ENCODE measurements around the gene SNCA.

The SNCA gene

DNA sequence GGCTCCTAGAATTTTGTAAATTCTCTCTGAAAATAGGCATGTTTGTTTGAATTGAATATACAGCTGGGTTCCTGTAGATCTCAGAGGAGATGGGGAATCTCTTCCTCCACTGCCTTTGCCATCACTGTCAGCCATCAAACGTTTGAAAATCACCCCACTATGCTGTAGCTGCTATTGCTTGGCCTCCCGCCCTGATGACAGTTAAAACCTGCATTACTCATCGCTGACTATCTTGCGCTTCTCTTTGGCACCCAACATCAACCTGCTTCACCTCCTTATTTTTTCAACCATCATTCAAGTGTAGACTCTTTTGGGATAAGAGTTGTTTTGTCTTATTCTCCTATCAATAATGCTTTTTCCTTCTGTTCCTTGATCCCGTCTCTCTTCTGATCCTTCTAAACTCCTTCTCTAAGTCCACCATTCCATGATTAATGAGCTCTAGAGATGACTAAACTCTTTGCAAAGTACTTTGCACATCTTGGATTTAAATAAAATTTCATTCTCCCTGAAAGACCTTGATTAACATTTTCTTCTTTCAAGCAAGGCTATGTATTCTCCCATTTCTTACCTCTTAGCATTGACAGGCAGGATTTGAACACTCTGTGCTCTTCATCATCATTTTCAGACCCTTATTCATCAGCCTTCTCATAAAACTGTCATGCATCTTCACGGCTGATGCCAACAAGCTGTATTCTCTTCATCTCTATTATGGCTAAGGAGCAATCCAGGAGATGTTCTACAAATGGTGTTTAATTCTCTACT is 133.0 kb downstream of the SNCA start:
- no peak for DNase-seq

DNA sequence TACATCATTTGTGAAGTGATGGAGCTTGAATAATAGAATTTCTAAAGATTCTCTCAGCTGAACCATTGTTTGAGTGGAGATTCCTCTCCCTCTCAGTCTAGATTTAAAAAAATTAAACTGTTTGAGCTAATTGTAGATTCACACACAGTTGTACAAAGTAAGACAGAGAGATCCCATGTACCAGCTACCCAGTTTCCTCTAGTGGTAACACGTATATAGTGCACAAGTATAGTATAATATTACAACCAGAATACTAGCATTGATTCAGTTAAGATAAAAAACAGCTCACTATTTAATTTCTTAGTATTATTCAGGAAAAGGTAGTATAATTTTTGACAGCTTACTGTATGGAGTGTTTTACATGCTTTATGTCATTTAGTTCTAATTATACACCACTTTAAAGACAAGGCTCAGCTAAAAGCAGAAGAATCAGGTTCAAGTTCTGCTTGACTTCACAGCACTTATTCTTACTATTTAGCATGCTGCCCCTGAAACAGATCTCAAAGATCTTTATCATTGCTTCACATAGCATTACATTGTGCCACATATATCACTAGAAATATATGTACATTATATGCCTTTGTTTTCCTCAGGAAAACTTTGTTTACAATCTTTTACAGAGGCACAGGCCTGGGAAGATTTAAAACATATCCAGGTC is 136.1 kb downstream of the SNCA start:
- DNase-seq: no peak

DNA sequence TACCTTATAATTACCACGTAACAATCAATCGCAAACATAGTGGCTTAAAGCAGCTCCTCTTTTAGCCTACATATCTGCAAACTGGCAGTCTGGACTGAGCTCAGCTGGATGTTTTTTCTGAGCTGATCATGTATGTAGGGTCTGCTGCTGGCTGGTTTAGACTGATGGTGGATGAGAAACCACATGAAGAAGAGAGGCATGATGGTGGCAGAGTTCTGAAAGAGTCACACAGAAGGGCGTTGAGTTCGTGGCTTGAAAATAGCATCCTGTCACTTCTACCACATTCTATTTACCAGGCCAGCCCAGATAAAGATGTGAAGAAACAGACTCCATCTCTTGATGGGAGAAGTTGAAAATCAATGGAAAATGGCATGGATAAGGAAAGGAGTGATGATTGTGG is 151.3 kb downstream of the SNCA start:
- no peak for DNase-seq

DNA sequence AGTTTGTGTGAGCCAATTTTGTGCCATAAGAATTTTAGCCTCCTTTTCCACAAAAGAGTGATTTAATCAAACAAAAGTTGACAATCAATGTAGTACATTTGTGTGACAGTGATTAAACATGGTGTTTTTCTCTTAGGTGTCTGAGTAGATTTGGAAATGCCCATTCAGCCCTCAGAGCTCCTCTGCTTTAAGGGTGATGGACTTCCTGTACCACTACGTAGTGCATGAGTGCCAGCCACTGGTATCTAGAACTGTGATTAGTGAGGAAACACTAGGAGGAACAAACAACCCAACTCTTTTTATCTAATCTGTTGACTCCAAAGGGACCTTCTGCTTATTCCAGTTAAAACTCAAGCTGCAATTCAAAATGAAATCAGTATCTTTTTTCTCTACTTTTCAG is 151.7 kb downstream of the SNCA start:
- DNase-seq: no peak

DNA sequence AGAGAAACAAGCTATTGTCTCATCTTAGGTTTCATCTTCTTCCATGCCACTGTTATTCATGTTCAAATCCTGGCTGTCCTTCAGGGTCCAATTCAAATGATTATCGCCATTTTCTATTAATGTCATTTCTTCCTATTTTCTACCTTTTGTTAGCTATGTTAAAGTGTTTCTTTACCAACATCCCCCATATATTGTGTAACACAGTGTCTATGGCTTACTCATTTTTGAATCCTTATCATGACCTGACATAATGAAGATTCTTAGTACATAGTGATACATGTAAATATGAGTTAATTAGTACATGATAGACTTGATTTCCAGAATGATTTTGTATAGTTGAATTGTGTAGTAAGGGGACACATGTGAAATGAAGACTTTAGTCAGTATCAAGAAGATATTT is 152.4 kb downstream of the SNCA start:
- DNase-seq: no peak

DNA sequence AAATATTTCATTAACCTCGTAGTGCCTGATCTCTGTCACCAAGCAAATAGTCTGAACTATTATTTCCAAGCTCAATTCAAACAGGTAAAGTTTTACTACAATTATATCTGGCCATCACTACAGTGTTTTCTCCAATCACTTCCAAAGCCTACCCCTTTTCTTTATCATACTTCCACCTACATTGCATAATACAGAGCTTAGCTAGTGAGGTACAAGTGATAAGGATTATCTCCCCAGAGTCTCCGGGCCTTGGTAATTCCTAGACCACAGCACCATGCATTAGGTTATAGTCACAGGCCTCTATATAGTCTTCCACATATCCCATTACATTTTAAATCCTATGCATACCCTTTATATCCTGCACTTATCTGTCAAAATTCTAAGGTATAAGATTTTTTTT is 154.2 kb downstream of the SNCA start:
- DNase-seq: no peak

DNA sequence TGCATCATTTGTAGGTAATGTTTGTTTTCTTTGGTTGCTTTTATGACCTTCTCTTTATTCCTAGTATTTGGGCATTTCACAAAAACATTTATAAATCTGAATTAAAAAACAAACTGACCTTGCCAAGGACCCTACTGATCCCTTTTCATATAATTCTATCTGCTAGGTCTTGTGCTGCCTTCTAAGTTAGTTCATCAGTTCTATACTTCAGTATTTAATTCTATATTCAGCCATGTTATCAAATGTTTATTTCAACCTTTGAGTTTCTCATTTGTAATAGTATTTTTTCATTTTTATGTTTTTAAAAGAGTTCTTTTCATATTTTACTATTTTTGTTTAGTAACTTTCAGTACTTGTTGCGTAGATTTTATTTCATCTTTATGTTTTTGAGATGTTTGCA is 155.3 kb downstream of the SNCA start:
- no peak for DNase-seq

DNA sequence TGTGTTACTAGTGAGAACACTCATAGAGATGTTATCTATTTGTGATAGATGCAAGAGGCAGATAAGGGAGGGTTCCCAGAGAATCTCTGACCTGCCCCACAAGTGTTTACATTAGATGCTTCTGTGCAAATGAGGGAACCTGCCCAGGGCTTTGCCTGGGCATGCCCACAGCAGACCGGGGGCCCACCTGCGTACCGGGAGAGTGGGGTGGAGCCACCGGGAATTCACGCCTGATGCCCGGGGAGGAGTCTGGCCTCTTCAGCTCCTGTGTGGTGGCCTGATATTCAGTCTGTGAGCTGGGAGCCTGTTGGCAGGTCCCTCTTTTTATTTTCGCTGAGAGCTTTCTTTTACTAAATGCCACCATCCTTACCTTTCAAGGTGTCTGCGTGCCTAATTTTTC is 155.7 kb downstream of the SNCA start:
- no peak for DNase-seq

DNA sequence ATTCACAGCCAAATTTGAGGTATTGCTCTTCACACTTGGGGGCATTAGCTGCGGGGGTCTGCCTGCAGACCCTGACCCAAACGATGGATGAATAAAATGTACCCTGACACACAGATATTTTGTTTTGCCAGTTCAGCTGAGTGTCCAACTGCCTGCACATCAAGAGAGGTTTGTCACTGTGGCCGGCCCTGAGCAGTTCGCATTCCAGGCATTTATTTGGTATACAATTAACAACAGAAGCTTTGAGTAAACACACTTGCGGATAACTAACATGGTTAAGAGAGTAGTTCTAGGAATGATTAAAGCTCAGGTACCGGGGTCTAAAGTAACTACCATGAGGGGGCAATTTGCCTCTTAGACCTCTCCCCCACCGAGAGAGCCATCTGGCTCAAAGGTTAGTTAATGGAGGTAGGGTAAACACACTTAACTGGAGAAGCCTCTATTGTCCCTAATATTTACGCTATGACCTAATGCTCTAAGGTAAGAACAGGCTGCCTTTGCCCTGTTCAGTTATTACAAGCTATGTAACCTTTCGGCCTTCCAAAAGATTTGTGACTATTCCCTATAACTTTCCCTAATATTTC is 162.0 kb downstream of the SNCA start:
- no peak for DNase-seq
